ENCODE data around the gene NME3. TPM values are rescaled to one million over a fixed set of nuclear protein-coding genes. Genes with fewer than 3 reads are reported as not detected.
A peak's percentile ranks its signal among the peaks of the same experiment; 100 is the strongest.

The NME3 gene
- polyA plus RNA-seq, 3 donors from 2014 or later, result 49.4 to 96.9 (median 82.4) TPM

- peaks cover 14 to 21% of the 10 kb centered on the region in 2 donors for H3K4me1 Mint-ChIP-seq
- peak overlapping the region in 3 of 5 donors; percentile 27 to 93 (median 40) for H3K4me3 Mint-ChIP-seq
- H3K9me3 Mint-ChIP-seq, result no peaks in the 10 kb centered on the region
- H3K36me3 Mint-ChIP-seq, result no peaks in the 10 kb centered on the region
- H3K27ac Mint-ChIP-seq, result no peak overlapping the region
- peaks cover 9 to 12% (median 11%) of the 10 kb centered on the region in 3 donors for H3K27me3 Mint-ChIP-seq (ENCODE audit: low read depth in 3 of 3)
- no peak for DNase-seq
These were observed 3.1 kb upstream of the NME3 start for GRCh38 chr16:1774448-1774780.

DNA sequence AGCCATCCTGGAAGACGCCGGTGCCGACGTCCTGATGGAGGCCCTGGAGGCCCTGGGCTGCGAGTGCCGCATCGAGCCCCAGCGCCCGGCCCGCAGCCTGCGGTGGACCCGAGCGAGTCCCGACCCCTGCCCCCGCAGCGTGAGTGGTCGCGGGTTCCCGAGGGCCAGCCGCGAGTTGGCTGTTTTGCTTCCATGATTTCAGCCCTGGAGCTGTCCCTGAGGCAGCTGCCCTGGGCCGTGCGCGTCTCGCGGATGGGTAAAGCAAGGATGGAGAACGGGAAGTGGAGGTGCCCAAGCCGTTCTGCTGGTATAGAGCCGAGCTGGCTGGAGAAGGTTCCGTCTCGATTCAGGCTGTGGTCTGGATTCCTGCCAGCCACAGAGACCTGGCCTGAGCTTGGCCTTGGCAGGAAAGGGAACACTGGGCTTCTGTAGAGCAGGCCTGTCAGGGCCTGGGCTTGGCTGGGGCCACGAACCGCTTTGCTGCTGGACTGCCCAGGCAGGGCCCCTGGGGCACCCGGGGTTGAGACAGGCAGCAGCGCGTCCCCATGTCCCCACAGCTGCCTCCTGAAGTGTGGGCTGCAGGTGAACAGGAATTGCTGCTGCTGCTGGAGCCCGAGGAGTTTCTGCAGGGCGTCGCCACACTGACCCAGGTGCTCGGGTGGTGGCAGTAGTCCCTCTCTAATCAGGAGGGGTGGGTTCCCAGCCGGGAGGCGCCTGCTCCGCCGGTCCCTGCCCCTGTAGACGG lies 2.5 kb upstream of the NME3 start:
- Mint-ChIP-seq H3K9me3 (no peaks in the 10 kb centered on the region), H3K4me1 (peaks cover 14 to 21% of the 10 kb centered on the region in 2 donors), H3K36me3 (no peaks in the 10 kb centered on the region), H3K27ac (peak overlapping the region in 5 of 6 donors; percentile 17 to 70 (median 55)), H3K27me3 (ENCODE audit: low read depth in 3 of 3) (peaks cover 6 to 10% (median 9%) of the 10 kb centered on the region in 3 donors), H3K4me3 (peak overlapping the region; percentile 72 to 95 (median 93))
- DNase-seq, result no peak

DNA sequence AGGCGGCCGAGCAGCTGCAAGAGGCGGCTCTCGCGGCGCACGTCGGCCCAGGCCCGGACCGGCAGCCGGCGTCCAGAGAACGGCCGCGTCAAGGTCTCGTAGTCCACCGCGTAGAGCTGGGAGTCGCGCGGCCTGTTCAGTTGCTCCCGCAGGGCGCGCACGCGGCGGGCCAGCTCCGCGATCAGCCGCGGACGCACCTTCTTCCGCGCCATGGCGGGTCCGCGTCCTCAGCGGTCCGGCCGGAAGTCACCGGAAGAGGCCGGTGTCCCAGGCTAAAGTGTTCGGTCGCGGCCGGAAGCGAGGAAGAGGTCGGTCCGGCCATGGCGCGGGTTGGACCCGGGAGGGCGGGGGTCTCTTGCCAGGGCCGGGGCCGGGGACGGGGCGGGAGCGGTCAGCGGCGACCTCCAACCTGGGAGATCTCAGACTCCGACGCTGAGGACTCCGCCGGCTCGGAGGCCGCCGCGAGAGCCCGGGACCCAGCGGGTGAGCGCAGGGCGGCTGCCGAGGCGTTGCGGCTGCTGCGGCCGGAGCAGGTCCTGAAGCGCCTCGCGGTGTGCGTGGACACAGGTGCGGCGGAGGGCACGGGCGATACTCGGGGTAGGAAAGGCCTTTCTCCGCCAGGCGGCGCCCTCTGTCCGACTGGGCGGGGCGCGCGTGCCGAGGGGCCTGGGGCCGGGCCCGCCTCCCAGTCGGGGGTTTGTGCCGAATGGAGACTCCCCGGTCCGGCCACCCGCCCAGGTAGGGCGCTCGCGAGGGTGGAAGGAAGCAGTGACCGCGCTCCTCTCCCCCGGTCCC lies 1.8 kb upstream of the NME3 start, which contains the start of gene MRPS34:
TSS of gene MRPS34 (minus strand) at position 227 of the 795 bp plus-strand sequence. CDS start at position 212, 15 bp downstream.
- Mint-ChIP-seq H3K9me3 (no peaks in the 10 kb centered on the region), H3K27me3 (ENCODE audit: low read depth in 3 of 3) (peaks cover 4 to 10% (median 9%) of the 10 kb centered on the region in 3 donors), H3K27ac (peak within 1 kb of the TSS; percentile 85 to 94 (median 92)), H3K4me3 (peak within 1 kb of the TSS; percentile 93 to 96 (median 95)), H3K36me3 (no peaks in the 10 kb centered on the region), H3K4me1 (peaks cover 14 to 21% of the 10 kb centered on the region in 2 donors)
- DNase-seq, result peak; percentile 78 to 82 (median 81)

- no peaks in the 10 kb centered on the region for H3K9me3 Mint-ChIP-seq
- no peaks in the 10 kb centered on the region for H3K36me3 Mint-ChIP-seq
- peaks cover 4 to 10% (median 7%) of the 10 kb centered on the region in 3 donors for H3K27me3 Mint-ChIP-seq (ENCODE audit: low read depth in 3 of 3)
- peak in 2 of 3 donors; percentile 27 to 34 for DNase-seq
- peak within 1 kb of the TSS; percentile 93 to 96 (median 95) for H3K4me3 Mint-ChIP-seq
- peak within 1 kb of the TSS; percentile 85 to 94 (median 92) for H3K27ac Mint-ChIP-seq
- peaks cover 14 to 21% of the 10 kb centered on the region in 2 donors for H3K4me1 Mint-ChIP-seq
These were observed 1.1 kb upstream of the NME3 start, which contains the start of gene EME2 for GRCh38 chr16:1772362-1772907. TSS of gene EME2 (plus strand) at chr16:1772810. CDS start at chr16:1773228, 418 bp downstream.

GRCh38 chr16:1771864-1772361 lies 570 bp upstream of the NME3 start:
- H3K4me1 Mint-ChIP-seq, result peaks cover 14 to 21% of the 10 kb centered on the region in 2 donors
- peak overlapping the region; percentile 93 to 96 (median 95) for H3K4me3 Mint-ChIP-seq
- no peak for DNase-seq
- no peaks in the 10 kb centered on the region for H3K9me3 Mint-ChIP-seq
- peaks cover 4 to 10% (median 7%) of the 10 kb centered on the region in 3 donors for H3K27me3 Mint-ChIP-seq (ENCODE audit: low read depth in 3 of 3)
- H3K36me3 Mint-ChIP-seq, result no peaks in the 10 kb centered on the region
- H3K27ac Mint-ChIP-seq, result peak overlapping the region; percentile 85 to 94 (median 92)

GRCh38 chr16:1770328-1771187 lies 785 bp downstream of the NME3 start:
- peak overlapping the region; percentile 61 to 96 (median 93) for H3K4me3 Mint-ChIP-seq

GRCh38 chr16:1769402-1770300 lies 1.7 kb downstream of the NME3 start:
- Mint-ChIP-seq H3K27me3 (ENCODE audit: low read depth in 3 of 3) (peaks cover 4 to 10% (median 7%) of the 10 kb centered on the region in 3 donors), H3K36me3 (no peaks in the 10 kb centered on the region), H3K4me3 (peak overlapping the region; percentile 51 to 93 (median 61)), H3K9me3 (no peaks in the 10 kb centered on the region), H3K27ac (peak overlapping the region in 2 of 6 donors; percentile 35 to 44), H3K4me1 (peaks cover 14 to 21% of the 10 kb centered on the region in 2 donors)
- no peak for DNase-seq

More at GRCh38 chr16:1770328-1771187, 785 bp downstream of the NME3 start:
- Mint-ChIP-seq H3K4me1 (peaks cover 14 to 21% of the 10 kb centered on the region in 2 donors), H3K9me3 (no peaks in the 10 kb centered on the region), H3K27me3 (ENCODE audit: low read depth in 3 of 3) (peaks cover 4 to 10% (median 7%) of the 10 kb centered on the region in 3 donors), H3K36me3 (no peaks in the 10 kb centered on the region), H3K27ac (peak overlapping the region in 5 of 6 donors; percentile 44 to 75 (median 58))
- DNase-seq, result peak; percentile 33 to 49 (median 44)

DNA sequence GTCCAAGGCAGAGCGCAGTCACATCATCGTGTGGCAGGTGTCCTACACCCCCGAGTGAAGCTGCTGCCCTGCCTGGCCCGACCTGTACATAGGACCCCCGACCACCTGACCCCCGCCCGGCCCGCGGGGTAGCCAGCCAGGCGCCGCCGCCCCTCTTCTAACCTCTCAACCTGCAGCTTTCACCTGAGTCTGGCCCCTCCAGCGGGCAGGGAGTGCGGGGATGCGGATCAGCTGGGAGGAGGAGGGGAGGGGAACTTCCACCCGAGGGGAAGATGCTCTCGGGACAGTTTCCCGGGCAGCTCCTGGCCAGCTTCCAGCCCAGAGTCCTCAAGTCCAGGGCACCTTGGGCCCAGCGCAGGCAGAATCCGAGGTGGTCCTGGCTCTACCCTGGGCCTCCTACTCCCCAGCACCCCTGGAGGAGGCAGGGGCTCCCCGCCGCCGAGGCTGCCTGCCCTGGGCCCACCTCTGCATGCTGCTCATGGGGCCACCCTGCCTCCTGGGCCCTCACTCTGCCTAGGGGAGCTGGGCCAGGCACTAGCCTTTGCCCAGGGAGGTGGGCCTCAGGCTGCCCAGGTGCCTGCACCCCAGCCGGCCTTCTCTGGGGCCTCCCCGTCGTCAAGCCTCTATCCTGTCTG lies 2.5 kb downstream of the NME3 start:
- no peaks in the 10 kb centered on the region for H3K9me3 Mint-ChIP-seq
- H3K4me3 Mint-ChIP-seq, result no peak overlapping the region
- DNase-seq, result no peak
- no peak overlapping the region for H3K27ac Mint-ChIP-seq
- peaks cover 4 to 10% (median 7%) of the 10 kb centered on the region in 3 donors for H3K27me3 Mint-ChIP-seq (ENCODE audit: low read depth in 3 of 3)
- H3K4me1 Mint-ChIP-seq, result peaks cover 14 to 20% of the 10 kb centered on the region in 2 donors
- no peaks in the 10 kb centered on the region for H3K36me3 Mint-ChIP-seq

DNA sequence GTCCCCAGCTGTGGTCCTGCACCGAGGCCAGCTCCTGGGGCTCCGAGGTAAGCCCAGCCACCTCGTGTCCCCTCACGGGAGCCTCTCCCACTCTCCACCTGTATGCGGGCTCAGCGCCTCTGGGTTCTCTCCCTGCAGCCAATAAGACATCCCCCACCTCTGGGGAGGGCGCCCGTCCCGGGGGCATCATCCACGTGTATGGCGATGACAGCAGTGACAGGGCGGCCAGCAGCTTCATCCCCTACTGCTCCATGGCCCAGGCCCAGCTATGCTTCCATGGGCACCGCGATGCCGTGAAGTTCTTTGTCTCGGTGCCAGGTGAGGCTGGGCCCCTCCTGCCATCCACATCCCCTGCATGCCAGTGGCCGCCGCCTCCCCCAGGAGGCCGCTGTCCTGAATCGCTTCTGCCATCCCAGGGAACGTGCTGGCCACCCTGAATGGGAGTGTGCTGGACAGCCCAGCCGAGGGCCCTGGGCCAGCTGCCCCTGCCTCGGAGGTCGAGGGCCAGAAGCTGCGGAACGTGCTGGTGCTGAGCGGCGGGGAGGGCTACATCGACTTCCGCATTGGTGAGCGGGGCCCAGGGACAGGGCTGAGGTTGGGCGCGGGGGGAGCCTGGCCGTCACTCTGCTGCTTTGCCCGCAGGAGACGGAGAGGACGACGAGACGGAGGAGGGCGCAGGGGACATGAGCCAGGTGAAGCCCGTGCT lies 3.1 kb downstream of the NME3 start:
- H3K4me1 Mint-ChIP-seq, result peaks cover 14 to 17% of the 10 kb centered on the region in 2 donors
- no peak for DNase-seq
- no peaks in the 10 kb centered on the region for H3K9me3 Mint-ChIP-seq
- H3K27ac Mint-ChIP-seq, result no peak overlapping the region
- no peaks in the 10 kb centered on the region for H3K36me3 Mint-ChIP-seq
- no peak overlapping the region for H3K4me3 Mint-ChIP-seq
- peaks cover 4 to 10% (median 6%) of the 10 kb centered on the region in 3 donors for H3K27me3 Mint-ChIP-seq (ENCODE audit: low read depth in 3 of 3)

GRCh38 chr16:1767116-1767994 lies 4.0 kb downstream of the NME3 start:
- H3K4me3 Mint-ChIP-seq, result no peak overlapping the region
- no peak for DNase-seq

More at GRCh38 chr16:1767116-1767994, 4.0 kb downstream of the NME3 start:
- Mint-ChIP-seq H3K36me3 (no peaks in the 10 kb centered on the region), H3K27ac (no peak overlapping the region), H3K9me3 (no peaks in the 10 kb centered on the region), H3K27me3 (ENCODE audit: low read depth in 3 of 3) (peaks cover 3 to 9% (median 5%) of the 10 kb centered on the region in 3 donors), H3K4me1 (peaks cover 14 to 16% of the 10 kb centered on the region in 2 donors)

Data from immature natural killer cell (primary cell).